T47D (cell line): Measurements from ENCODE around the gene DOK7.

Experiments used
- DNase-seq, 2 experiments: peaks; one replicate each; pipeline versions ENCODE4 v3.0.0 to v3.0.0-alpha.2; 2011 to 2012; ENCODE audit warnings: low read depth in 1 of 2, low spot score in 1 of 2
- JUND ChIP-seq: IDR thresholded peaks from 2 replicates; pipeline ENCODE4 v1.6.1; 2012; ENCODE audit warnings: low read depth
- in situ Hi-C: cut with HindIII; loops from 2 replicates; pipeline ENCODE4 v1.10.0; 2016; ENCODE audit warnings: low sequenced_read_pairs, low pct_unique_long_range_greater_than_20kb

The DOK7 gene

DNA sequence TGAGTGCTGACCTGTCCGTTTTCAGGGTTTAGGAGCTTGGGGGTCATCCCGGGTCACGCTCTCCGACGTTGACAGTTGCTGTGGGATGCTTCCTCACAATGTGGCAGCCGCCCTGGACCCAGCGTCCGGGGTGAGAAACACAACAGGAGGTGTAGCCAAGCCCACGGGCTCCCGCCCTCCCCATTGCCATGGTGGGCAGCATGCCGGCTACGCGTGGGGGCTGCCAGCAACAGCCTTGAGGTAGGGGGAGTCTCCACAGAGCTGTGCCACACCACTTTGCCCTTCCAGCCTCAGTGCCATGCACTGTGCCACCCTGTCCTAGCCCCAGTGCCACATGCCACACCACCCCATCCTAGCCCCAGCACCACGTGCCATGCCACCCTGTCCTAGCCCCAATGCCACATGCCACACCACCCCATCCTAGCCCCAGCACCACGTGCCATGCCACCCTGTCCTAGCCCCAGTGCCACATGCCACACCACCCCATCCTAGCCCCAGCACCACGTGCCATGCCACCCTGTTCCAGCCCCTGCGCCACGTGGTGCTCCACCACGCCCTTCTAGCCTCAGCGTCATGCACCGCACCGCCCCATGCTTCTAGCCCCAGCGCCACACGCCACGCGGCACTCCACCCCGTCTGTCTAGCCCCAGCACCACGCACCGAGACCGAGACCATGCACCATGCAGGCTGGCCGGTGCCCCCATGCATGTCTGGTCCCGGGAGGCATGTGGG, 29.8 kb upstream of the DOK7 start:
- in situ Hi-C loops: no loop called here
- no peak for DNase-seq
- no peak for TF ChIP-seq JUND

DNA sequence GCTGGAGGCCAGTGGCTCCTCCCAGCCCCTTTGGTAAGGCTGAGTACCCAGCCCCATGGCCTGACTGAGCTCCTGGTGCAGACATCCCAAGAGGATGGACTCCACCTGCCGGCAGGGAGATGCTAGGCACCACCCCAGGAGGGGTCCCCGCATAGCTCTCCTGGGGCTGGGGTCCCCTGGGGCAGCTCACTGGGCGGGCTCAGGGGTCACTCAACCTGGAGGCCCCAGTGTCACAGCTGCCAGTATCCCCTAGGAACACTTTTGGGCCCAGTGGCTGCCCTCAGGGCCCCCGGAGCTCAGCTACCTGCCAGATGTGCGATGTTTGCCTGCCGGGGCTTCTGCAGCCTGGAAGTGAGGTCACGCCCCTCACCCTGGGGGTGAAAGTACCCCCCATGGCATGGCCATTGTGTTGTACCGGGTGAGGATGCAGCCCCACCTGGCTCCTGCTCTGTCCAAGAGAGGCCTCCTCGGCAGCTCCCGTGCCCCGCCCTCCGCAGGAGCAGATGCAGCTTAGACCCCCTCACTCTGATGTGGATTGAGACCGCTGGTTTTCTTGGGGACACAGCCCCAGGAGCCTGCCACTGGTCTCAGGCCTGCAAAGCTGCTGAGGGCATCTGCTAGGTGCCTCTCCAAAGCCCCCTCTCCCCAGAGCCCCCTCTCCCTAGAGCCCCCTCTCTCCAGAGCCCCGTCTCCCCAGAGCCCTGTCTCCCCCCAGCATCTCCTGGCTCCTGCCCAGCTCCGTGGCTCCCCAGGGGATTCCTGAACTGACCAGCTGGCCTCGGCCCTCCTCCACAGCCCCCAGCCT, 28.0 kb upstream of the DOK7 start:
- in situ Hi-C loops: no loop called here
- no peak for TF ChIP-seq JUND

DNA sequence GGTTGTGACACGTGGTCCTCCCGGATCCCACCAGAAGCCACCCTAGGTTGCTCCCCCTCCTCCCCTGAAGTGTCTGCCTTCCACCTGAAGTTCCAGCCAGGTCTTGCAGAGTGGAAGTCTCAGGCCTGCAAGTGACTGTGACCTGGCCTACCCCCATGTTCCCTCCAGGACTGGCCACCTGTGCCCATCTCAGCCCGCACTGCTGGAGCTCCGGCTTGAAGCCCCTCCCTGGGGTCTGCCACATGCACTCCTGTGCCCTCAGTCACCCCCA, 27.5 kb upstream of the DOK7 start:
- in situ Hi-C loops: no loop called here

More for the DNA sequence above, 28.0 kb upstream of the DOK7 start:
- DNase-seq: no peak

DNA sequence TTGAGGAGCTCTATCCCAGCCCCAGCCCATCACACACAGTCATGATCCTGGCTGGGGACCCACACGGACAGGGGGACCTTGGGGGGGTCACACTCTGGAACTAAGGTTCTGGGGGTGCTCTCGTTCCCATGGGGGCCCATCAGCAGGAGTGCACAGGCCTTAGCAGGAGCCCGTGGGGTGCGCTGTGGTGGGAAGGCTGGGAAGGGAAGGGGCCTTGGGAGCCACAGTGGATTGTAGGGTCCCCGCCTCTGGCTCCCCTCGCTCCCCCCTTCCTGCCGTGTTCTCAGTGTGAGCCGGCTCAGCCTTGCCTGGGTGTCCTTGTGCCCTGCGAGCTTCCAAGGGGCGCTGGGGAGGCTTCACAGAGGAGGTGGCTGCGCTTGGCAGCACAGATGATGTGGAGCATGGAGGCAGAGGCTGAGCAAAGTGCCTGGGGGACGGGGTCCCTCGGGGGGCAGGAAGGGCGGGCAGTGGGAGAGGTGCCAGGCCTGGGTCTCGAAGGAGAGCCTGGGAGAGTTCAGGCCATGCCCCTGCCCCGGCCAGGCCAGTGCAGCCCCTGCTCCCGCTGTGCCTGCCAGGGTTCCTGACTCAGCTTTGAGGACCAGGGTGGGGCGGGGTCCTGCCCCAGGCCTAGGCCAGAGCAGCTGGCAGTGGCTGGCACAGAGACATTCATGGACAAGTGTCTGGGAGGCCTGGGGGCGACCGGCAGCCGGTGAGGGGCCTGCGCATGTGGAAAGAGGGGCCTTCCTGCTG, 26.9 kb upstream of the DOK7 start:
- in situ Hi-C loops: no loop called here
- no peak for DNase-seq
- TF ChIP-seq JUND: no peak

More for the DNA sequence above, 27.5 kb upstream of the DOK7 start:
- no peak for TF ChIP-seq JUND
- DNase-seq: no peak

DNA sequence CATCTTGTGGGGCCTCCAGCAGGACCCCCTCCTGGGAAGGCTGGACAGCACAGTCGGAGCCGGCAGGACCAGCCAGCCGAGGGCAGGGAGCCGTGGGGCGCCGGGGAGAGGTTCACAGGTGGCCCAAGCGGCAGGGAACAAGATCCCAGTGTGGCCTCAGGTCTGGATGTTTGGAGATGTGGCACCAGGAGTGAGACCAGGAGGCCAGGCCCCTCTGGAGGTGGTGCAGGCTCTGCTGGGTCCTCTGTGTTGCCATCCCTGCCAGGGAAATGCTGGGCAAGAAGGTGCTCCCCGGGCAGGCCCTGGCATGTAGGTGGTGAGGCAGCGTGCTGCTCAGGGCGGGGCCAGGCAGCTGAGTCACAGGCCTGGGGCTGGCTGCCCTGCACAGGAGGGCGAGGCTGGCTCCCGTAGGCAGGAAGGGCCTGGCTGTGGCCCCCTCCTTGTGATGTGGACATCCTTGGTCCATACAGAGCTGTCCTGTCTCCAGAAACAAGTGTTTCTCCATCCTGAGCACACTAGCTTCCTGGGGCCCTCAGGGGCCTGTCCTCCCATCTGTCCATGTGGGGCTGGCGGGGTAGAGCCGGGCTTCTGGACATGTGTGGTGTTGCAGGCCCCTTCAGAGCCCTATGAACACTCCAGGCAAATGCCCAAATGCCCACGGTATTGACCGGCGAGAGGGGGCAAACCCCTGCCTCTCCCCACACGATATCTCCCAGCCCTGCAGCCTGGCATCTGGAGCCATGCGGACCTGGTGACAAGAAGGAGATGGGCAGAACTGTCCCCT, 26.1 kb upstream of the DOK7 start:
- no peak for TF ChIP-seq JUND
- DNase-seq: peak; percentile 84 to 92
- in situ Hi-C loops: no loop called here

DNA sequence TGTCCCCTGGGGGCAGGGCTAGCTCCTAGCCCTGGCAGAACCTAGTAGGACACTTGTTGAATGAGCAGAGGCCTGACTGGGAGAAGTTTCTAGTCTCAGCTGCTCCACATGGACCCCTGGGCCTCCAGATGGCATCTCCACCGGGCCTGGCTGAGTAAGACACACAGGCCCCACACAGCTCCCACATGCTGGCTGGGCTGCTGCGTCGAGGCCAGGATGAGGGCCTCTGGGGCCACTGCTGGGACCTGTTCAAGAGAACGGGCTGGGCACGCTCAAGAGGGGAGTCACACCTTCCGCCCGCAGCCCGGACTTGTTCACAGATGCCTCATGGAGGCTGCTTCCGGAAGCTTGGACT, 25.5 kb upstream of the DOK7 start:
- no peak for DNase-seq
- in situ Hi-C loops: no loop called here
- no peak for TF ChIP-seq JUND

DNA sequence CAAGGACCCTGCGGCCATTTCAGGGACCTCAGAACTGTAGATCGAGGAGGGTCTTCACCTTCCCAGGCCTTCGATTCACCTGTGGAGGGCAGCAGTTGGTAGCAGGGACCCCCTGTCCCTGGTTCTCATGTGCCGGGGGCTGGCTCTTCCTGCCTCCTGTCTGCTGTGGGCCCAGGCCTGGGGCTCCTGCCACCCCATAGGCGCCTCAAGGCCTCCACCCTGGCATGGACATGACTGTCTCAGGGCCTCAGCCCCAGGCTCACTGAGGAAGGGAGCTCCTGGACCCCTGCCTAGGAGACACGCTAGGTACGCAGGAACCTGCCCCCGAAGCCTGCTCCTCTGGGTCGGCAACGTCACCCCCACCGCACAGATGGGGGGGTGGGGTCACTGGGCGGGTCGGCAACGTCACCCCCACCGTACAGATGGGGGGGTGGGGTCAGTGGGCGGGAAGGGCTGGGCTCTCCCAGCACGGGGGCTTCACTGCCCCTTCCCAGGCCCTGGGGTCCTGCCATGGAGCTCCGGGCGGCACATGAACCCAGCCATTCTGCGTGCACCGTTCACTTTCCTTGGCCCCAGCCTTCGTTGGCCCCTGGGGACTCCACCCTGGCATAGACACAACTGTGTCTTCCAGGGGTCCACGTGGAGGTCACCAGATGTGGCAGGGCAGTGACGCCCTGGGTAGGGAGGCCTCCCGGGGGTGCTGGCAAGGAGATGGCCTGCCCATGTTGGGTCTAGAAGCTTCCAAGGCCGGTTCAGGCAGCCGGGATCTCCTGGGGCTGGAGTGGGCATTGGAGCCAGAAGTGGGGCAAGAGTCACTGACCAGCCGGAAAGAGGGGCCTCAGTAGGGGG, 24.9 kb upstream of the DOK7 start:
- in situ Hi-C loops: no loop called here
- TF ChIP-seq JUND: no peak
- DNase-seq: no peak

DNA sequence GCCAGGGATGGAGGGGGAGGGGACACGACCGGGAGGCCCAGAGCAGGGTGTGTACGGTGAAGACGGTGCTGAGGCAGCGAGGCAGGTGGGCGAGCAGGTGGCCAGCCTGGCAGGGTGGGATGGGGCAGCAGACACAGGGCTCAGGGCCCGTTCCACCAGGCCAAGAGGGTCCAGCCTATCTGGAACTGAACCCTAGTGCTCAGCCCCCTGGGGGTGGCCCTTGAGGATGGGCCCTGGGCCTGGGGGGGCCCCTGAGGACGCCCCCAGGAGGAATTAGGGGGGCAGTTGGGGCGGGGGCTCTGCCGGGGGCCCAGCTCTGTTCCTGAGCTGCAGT, 24.3 kb upstream of the DOK7 start:
- in situ Hi-C loops: no loop called here
- DNase-seq: no peak
- TF ChIP-seq JUND: no peak

DNA sequence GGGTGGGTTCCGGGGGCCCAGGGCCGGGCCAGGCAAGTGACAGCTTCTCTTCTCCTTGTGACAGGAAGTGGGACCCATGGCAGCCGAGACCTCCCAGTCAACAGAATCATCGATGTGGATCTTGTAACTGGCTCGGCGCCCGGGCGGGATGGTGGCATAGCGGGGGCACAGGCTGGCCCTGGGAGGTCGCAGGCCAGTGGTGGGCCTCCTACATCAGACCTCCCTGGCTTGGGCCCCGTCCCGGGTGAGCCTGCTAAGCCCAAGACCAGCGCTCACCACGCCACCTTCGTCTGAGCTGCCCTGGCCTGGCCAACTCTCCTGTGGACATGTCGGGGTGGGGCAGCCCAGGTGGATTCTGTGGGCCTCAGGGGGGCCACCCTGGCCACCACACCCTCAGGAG, 23.7 kb upstream of the DOK7 start:
- TF ChIP-seq JUND: no peak
- no peak for DNase-seq
- in situ Hi-C loops: no loop called here

DNA sequence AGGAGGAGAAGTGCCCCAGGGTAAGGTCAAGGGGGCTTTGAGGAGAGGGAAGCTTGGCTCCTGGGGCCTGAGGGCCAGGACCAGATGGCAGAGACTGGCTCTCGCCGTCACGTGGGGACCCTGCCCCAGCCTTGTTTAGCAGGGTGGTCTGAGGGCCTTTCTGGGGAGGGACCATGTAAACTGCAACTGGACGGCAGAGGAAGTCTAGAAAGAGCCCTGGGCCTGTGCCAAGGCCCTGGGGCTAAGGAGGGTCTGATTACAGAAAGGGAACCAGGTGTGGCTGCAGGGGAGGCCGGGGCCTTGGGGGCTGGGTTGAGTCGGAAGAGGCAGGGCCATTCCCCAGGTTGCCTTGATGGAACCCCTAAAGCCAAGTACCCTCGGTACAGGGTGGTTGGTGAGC, 23.1 kb upstream of the DOK7 start:
- TF ChIP-seq JUND: no peak
- no peak for DNase-seq
- in situ Hi-C loops: no loop called here

DNA sequence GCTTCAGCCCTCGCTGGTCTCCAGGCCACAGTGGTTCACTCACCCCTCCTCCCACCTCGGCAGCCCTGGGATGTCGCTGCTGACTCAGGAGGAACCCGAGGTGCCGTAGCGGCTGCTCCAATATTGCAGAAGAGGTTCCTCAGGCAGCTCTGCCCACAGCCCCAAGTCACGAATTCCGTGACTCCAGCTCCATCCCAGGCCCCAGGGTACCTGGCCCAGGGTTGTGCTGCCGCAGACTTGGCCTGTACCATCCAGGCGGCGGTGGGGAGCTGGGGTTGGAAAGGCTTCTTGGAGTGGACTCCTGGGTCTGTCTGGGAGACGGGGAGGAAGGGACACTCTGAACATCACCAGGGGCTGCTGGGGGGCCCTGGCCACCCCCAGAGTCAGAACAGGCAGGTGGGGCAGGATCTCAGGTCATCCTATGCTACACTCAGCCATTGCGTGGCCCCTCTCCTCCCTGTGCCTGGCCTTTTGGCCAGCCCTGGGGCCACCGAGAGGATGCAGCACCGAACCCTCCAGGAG, 22.1 kb upstream of the DOK7 start:
- TF ChIP-seq JUND: no peak
- in situ Hi-C loops: no loop called here
- peak; percentile 45 to 57 for DNase-seq
